ENCODE results near the gene EID2.

DNA sequence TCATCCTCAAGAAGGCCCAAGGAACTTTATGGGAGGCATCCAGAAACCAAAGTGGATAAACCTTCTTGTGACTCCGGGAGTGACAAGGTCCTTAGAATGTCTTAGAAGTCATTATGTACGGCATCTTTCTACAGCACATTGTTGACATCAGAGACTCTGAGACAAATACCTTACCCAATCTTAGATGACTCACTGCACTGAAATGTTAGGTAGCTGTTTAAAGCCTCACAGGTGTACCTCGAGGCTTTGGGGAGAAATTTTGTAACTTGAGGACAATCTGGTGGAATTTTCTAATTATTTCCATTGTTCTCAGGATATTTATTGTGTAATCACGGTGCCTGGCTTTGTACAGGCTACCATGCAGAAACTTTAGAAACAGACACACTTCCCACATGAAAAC is 47.5 kb upstream of the EID2 start:
- TF ChIP-seq, protein P1, sequence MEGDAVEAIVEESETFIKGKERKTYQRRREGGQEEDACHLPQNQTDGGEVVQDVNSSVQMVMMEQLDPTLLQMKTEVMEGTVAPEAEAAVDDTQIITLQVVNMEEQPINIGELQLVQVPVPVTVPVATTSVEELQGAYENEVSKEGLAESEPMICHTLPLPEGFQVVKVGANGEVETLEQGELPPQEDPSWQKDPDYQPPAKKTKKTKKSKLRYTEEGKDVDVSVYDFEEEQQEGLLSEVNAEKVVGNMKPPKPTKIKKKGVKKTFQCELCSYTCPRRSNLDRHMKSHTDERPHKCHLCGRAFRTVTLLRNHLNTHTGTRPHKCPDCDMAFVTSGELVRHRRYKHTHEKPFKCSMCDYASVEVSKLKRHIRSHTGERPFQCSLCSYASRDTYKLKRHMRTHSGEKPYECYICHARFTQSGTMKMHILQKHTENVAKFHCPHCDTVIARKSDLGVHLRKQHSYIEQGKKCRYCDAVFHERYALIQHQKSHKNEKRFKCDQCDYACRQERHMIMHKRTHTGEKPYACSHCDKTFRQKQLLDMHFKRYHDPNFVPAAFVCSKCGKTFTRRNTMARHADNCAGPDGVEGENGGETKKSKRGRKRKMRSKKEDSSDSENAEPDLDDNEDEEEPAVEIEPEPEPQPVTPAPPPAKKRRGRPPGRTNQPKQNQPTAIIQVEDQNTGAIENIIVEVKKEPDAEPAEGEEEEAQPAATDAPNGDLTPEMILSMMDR (IDR thresholded peaks at IDR 0.05), result no peak
- TF ChIP-seq POLR2A (IDR thresholded peaks at IDR 0.05), result no peak
